Stomach (tissue), 4 donors: ENCODE results near the gene STK39.

Experiments used
- POLR2A ChIP-seq, 4 donors: fragments of 450-650 bp; IDR thresholded peaks; one replicate each; pipeline ENCODE4 v1.6.1; 2016; ENCODE audit warnings: antibody characterized with exemption in 4 of 4, control low read depth in 2 of 4, mild to moderate bottlenecking in 1 of 4, moderate library complexity in 1 of 4
- POLR2AphosphoS5 ChIP-seq, 3 donors: sonication (generic); formaldehyde crosslinking; IDR thresholded peaks; one replicate each; pipeline ENCODE4 v1.6.1; 2016; ENCODE audit warnings: antibody characterized with exemption in 3 of 3
- TF ChIP-seq, protein P1 (sequence below), 7 experiments: fragments of 450-650 bp in 4 of 7; fragments of 200-600 bp in 3 of 7; sonication (generic) in 3 of 7; IDR thresholded peaks; one replicate each; pipeline ENCODE4 v1.5.1; 2016 to 2019; ENCODE audit warnings: antibody characterized with exemption in 7 of 7, control low read depth in 2 of 7, mild to moderate bottlenecking in 1 of 7

DNA sequence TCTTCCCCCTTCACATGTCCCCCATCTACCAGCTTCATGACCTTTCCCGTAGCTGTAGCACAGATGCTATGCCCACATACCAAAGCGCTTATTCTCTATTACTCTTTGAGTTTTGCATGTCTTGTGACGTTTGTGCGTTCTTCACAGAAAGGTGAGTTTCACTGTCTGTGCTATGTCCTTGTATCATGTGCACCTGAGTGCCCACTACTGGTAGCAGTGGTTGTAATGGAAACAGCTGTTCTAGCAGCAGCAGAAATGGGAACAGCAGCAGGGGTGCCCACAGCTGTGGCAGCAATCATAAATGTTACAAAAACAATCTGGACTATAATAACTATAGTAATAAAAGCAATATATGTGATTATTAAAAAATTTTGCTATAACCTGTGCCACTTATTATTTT, 127.1 kb downstream of the STK39 start:
- TF ChIP-seq, protein P1, sequence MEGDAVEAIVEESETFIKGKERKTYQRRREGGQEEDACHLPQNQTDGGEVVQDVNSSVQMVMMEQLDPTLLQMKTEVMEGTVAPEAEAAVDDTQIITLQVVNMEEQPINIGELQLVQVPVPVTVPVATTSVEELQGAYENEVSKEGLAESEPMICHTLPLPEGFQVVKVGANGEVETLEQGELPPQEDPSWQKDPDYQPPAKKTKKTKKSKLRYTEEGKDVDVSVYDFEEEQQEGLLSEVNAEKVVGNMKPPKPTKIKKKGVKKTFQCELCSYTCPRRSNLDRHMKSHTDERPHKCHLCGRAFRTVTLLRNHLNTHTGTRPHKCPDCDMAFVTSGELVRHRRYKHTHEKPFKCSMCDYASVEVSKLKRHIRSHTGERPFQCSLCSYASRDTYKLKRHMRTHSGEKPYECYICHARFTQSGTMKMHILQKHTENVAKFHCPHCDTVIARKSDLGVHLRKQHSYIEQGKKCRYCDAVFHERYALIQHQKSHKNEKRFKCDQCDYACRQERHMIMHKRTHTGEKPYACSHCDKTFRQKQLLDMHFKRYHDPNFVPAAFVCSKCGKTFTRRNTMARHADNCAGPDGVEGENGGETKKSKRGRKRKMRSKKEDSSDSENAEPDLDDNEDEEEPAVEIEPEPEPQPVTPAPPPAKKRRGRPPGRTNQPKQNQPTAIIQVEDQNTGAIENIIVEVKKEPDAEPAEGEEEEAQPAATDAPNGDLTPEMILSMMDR (IDR thresholded peaks at IDR 0.05), result no peak
- no peak for TF ChIP-seq POLR2A (IDR thresholded peaks at IDR 0.05)
- TF ChIP-seq POLR2AphosphoS5 (IDR thresholded peaks at IDR 0.05), result no peak
